PC-3 (cell line): Measurements from ENCODE around the gene YAP1.

ENCODE experiments used
- EZH2 ChIP-seq: fragments of 300-600 bp; sonication (generic); IDR thresholded peaks from one replicate; pipeline ENCODE4 v1.6.1; 2017; ENCODE audit warnings: antibody characterized with exemption, mild to moderate bottlenecking, low read length; ENCODE audit not compliant: unreplicated experiment
- TF ChIP-seq, protein P1 (sequence below): fragments of 300-600 bp; sonication (generic); conservative IDR thresholded peaks from 2 replicates; pipeline ENCODE4 v1.5.1; 2017; ENCODE audit warnings: antibody characterized with exemption, low read depth, mild to moderate bottlenecking, low read length

GRCh38 chr11:102154806-102155205 is 44.6 kb downstream of the YAP1 start:
- TF ChIP-seq EZH2 = no peak
- TF ChIP-seq, protein P1, sequence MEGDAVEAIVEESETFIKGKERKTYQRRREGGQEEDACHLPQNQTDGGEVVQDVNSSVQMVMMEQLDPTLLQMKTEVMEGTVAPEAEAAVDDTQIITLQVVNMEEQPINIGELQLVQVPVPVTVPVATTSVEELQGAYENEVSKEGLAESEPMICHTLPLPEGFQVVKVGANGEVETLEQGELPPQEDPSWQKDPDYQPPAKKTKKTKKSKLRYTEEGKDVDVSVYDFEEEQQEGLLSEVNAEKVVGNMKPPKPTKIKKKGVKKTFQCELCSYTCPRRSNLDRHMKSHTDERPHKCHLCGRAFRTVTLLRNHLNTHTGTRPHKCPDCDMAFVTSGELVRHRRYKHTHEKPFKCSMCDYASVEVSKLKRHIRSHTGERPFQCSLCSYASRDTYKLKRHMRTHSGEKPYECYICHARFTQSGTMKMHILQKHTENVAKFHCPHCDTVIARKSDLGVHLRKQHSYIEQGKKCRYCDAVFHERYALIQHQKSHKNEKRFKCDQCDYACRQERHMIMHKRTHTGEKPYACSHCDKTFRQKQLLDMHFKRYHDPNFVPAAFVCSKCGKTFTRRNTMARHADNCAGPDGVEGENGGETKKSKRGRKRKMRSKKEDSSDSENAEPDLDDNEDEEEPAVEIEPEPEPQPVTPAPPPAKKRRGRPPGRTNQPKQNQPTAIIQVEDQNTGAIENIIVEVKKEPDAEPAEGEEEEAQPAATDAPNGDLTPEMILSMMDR = no peak
